ENCODE data around the gene AGAP3.

The AGAP3 gene

DNA sequence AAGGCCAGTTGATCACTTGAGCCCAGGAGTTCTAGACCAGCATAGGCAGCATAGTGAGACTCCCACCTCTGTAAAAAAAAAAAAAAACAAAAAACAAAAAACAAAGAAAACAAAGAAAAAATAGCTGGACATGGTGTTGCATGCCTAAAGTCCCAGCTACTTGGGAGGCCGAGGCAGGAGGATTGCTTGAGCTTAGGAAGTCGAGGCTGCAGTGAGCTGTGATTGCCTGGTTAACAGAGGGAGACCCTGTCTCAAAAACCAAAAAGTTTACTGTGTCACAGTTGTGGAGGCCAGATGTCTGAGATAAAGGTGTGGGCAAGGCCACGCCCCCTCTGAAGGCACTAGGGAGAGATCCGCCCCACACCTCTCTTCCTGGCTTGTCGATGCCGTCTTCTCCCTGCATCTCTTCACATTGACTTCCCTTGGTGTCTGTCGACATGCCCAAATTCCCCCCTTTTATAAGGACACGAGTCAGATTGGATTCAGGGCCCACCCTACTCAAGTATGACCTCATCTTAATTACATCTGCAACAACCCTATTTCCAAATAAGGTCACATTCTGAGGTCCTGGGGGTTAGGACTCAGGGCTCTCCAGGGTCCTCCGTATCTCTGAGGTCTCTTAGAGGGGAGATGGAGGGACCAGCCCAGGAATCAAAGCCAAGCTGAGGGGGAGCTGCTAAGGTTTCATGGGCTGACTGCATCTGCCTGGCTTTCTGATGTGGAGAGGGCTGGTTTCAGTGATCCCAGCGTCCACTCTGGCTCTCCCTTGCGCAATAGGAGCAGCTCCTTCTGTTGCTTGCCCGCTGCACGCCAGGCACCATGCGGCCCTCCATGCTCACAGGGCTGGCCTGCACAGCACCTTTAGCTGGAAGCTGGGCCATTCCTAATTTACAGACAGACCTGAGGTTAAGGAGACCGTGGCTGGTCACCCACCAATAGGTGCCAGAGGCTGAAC is 23.1 kb downstream of the AGAP3 start:
- DNase-seq (ENCODE audit: low spot score), result no peak

DNA sequence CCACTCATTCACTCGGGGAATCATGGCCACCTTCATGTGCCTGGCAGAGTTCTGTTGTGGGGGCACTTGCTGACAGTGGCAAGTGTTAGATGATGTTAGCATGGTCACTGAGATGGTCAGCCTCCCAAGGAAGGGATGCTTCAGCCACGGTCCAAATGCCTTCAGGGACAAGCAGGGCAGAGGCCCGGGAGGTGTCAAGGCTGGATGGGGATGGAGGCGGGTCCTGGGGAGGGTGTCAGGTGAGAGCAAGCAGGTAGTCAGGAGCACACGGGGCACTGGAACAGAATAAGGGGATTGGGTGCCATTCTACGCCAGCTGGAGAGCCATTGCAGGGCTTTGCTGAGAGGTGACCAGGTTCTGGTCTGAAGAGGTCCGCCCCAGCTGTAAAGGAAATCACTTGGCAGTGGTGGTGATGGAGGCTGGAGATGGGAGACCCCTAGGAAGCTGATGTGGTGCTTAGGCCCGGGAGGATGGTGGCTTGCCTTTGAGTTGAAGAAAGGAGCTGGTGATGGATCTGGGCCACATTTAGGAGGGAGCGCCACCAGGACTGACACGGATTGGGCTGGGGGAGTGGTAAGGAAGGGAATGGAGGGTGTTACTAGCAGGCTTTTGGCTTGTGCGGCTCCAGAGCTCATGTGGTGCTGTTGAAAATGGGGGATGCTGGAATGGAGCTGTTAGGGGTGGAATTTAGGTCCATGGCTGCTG is 24.1 kb downstream of the AGAP3 start:
- DNase-seq (ENCODE audit: low spot score), result no peak

DNA sequence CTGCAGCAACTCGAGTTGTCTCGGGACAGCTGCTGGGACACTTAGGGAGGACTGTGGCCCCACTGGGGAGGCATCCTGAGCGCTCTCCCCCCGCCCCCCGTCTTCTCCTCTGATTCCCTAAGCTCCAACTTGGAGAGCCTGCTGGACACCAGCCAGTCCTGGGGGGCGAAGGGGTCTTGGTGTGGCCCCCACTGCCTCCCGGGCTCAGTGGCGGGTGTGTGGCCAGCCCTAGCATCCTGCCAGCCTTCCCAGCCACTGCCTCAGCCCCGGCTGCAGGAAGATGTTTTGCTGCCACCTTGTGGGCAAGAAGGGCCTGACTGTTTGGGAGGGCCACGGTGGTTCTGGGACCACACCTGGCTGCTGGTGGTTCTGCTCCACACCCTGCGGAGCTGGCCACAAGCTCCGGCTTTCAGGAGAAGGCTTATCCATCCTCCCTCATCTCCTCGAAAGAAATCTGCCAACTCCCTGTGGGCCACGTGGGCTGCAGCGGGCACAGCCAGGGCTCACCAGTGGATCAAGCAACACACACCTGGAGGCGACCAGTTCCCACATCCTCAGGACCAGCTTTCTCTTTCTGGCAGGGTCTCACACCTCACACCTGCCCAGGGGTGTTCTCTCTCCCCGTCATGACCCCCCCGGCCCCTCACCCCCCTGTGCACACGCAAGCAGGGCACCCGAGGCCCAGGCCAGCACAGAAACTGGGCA is 24.8 kb downstream of the AGAP3 start:
- peak; percentile 47 for DNase-seq (ENCODE audit: low spot score)

DNA sequence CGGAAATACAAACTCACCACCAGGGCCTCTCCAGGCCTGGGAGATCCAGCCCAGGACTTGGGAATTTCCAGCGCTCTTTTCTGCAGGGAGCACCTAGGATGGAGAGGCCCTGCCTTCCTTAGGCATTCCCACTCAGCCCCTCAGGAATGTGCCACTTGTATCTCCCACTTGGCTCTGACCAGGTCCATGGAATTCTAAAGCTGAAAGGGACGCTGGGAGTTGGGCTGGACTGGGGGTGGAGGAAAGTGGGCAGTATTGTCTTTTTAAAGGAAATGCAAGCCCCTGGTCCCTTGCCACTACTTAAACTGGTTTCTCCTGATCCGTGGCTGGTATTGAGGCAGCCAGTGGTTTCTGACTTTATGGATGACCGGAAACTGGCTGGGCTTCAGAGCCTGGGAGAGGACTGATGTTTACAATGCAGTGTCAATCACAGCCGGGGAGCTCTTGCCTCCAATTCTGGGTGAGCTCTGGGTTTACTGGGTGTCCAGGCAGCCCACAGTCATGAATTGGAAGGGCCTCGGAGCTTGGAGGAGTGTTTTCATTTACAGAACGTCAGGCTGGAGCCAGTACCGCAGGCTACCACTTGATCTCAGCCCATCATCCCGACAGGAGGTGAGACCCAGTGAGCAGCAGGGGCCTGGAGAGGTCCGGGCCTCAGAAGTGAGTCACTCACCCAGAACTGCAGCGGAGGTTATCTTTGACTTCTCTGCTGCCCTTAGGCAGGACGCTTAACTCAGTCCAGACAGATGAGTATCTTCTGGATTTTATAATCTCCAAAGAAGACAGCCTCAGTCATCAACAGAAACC is 27.3 kb downstream of the AGAP3 start:
- DNase-seq (ENCODE audit: low spot score), result no peak

DNA sequence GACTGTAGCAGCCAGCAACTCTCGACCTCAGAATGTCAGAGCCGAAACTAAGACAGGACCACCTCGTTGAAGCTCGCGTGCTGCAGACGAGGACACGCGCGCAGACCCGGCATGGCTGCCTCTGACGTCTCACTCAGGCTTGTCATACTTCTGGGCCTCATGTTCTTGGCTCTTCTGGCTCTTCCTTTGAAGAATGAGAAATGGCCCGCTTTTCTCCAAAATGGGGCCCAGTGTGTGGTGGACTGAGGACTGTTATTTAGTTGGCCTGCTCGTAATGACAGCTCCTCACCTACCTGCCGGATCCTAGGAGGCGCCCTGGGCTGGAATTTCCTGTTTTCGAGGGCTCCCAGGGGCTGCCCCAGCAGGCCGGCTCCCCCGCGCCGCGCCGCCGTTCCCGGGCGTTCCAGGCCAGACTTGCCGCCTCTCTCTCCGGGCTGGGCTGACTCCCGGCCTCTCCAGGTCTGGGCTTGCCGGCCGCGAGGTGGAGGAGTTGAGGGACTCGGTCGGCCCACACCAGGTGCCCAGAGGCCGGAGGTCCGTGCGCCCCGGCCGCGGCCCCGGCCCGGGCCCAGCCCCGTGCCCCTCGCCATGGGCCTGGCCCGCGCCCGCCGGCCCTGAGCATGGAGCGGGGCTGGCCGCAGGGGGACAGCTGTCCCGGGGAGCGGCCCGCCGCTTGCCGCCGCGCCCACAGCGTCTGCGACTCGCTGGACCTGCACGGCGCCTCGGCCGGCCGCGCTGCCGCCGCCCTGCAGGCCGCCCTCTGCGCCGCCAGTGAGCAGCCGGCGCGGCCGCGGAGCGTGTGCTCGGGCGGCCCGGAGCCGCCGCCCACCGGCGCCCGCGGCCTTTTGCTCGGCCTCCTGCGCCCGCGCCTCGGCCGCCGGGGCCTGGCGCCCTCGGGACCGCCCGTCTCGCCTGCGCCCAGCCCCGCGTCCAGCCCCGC is 28.1 kb downstream of the AGAP3 start:
- no peak for DNase-seq (ENCODE audit: low spot score)

GRCh38 chr7:151115121-151115835 is 29.0 kb downstream of the AGAP3 start:
- DNase-seq (ENCODE audit: low spot score), result no peak

GRCh38 chr7:151115836-151116418 is 29.7 kb downstream of the AGAP3 start:
- DNase-seq (ENCODE audit: low spot score), result no peak

DNA sequence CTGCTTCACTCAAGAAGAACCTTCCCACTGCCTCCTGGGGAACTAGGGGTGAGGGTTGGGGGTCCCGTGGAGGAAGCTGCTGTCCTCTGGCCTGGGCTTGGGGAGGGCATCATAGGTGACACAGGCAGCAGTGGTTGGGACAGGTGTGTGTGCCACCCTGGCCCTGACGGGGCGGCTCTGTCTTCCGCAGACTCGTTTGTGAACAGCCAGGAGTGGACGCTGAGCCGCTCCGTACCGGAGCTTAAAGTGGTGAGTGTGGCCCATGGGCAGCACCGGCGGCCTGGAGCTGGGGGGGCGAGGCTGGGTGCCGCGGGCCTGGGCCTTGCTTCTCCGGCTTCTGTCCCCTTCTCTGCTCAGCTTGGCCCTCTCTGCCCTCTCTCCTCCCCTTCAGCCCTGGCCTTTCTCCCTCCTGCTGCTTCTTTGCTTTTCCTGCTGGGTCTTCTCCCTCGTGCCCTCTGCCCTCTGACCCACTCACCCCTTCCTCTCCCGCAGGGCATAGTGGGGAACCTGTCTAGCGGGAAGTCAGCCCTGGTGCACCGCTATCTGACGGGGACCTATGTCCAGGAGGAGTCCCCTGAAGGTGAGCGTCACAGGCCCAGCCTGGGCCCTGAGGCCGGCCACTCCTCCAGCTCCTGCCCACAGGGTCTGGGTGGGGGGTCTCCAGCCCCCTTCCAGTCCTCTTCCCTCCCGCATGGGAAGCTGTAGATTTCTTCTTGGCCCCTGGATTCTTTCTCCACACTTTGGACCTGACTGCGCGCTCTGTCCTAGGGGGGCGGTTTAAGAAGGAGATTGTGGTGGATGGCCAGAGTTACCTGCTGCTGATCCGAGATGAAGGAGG is 30.5 kb downstream of the AGAP3 start:
- no peak for DNase-seq (ENCODE audit: low spot score)

DNA sequence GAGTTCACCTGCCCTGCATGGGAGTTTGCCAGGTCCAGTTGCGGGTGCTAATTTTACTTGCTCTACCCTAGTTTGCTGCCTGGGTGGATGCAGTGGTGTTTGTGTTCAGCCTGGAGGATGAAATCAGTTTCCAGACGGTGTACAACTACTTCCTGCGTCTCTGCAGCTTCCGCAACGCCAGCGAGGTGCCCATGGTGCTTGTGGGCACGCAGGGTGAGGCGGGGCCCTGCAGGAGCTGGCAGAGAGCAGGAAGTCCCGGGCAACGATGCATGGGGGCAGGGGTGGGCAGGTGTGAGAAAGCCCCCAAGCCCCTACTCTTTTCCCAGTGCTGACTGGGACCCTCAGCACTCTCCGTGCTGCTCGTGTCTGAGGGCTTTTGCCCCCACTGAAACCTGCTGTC is 31.3 kb downstream of the AGAP3 start:
- no peak for DNase-seq (ENCODE audit: low spot score)

- DNase-seq (ENCODE audit: low spot score), result no peak
These were observed 32.1 kb downstream of the AGAP3 start for GRCh38 chr7:151118108-151119054.

GRCh38 chr7:151119055-151119415 is 32.8 kb downstream of the AGAP3 start:
- DNase-seq (ENCODE audit: low spot score), result no peak

DNA sequence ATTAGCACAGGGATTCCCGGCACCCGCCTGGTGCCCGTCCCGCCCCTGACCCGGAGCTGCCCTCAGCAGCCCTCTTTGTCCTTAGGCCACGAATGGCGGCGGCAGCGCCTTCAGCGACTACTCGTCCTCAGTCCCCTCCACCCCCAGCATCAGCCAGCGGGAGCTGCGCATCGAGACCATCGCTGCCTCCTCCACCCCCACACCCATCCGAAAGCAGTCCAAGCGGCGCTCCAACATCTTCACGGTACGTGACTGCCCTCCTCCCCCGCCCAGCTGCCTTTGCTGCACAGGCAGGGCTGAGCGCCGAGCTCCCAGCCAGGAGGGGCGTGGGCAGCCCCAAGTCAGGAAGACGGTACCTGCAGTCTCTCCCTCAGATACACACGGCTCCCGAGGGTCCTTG is 33.6 kb downstream of the AGAP3 start:
- no peak for DNase-seq (ENCODE audit: low spot score)

- no peak for DNase-seq (ENCODE audit: low spot score)
These were observed 34.6 kb downstream of the AGAP3 start for GRCh38 chr7:151120896-151121295.

DNA sequence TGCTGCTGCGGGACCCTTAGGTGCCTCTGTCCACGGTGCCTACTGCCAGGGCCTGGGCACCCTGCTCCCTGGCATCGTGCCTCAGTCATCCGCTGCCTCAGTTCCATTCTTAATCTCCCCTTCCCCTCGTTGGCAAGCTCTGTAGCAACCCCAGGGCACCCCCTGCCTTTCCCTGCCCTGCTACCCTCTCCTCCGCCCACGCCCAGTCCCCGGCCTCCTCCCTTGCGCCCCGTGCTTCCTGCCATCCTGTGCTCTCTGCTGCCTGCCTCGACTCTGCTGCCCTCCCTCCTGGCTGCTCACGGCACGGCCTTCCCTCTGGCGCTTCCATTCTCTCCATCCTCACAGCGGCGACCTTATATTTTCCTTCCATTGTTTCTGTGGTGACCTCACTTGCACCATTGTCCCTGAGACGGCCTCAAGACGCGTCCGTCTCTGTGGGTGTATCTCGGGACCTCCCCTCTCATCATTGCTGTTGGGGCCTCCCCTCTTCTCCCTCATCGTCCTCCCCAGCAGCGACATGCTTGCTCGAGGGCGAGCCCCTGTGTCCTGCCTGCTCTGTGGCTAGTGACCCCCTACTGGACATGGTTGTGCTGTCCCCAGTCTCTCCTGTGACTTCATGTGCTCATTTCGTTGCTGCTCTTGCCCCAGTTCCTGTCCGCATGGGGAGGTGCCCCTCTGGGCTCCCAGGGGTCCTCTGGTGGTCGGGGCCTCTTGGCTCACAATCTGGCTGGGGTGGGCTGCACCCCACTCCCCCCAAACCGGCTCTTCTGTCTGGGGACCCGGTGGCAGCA is 35.3 kb downstream of the AGAP3 start:
- DNase-seq (ENCODE audit: low spot score), result no peak

- no peak for DNase-seq (ENCODE audit: low spot score)
These were observed 36.0 kb downstream of the AGAP3 start for GRCh38 chr7:151122276-151122675.

GRCh38 chr7:151122796-151123157 is 36.5 kb downstream of the AGAP3 start:
- no peak for DNase-seq (ENCODE audit: low spot score)

Measured in COLO829 (cell line).